HG03108 (cell line): ENCODE results near the gene DVL1.

Experiments used
- ATAC-seq: cut with Tn5 transposase; IDR thresholded peaks from one replicate; pipeline ENCODE4 v1.9.1; 2021; ENCODE audit warnings: moderate library complexity; ENCODE audit not compliant: unreplicated experiment

DVL1 gene

DNA sequence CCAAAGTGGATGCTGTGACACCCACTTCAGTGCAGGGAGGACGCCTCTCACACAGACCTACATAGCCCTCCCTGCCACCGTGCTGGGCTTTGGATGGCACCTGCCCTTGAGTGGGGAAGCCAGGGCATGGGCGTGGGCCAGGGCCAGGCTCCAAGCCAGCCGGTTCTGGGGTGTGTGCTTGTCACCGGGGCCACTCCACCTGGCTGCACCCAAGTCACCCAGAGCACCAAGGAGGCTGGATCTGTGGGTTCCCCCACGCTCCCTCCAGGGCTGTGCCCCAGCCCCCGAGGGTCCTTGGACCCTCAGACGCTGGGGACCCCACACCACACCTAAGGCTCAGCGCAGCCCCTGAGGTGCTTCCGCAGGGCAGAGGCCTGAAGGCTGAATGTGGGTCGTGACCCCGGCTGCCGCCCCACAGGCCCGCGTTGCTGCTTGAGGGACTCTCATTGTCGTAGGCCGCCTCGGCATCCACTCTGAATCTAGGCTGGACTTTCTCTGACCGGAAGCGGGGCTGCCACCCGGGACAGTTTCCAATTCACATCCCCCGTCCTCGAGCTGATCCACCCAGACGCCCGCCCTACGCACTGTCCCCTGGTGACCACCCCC is 7.7 kb upstream of the DVL1 start:
- no peak for ATAC-seq

DNA sequence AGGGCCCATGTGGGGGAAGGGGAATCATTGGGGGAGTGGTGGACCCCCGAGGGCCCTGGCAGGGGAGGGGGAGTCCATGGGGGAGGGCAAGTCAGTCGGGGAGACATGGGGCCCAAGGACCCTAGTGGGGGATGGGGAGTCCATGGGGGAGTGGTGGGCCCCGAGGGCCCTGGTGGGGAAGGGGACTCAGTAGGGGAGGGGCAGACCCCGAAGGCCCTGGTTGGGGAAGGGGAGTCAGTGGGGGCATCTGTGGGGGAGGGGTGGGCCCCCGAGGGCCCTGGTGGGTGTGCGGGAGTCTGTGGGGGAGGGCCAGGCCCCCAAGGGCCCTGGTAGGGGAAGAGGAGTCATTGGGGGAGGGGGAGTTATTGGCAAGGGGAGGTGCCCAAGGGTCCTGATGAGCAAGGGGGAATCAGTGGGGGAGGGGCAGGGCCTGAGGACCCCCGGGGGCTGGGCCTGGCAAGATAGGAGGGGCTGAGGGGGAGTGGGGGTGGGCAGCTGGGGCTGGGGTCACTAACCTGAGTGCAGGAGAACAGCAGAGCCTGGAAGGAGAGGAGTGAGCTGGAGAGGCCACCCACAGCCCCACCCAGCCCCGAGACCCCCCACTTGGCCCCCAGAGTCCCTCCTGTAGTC is 7.1 kb upstream of the DVL1 start:
- no peak for ATAC-seq

DNA sequence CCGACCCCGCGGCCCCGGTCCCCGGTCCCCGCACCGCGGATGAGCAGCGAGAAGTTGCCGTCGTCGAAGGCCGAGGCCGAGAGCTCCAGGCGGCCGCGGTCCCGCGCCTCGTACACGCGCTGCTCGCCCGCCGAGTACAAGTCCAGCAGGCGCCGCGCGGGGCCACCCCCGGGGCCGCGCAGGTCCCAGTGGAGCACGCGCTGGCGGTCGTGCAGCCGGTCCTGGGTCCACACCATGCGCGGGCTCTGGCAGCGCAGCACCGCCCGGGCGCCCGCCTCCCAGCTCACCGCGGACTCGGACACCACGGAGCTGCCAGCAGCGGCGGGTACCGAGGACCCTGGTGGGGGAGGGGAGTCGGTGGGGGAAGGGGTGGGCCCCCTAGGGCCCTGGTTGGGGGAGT is 6.2 kb upstream of the DVL1 start:
- ATAC-seq: no peak

DNA sequence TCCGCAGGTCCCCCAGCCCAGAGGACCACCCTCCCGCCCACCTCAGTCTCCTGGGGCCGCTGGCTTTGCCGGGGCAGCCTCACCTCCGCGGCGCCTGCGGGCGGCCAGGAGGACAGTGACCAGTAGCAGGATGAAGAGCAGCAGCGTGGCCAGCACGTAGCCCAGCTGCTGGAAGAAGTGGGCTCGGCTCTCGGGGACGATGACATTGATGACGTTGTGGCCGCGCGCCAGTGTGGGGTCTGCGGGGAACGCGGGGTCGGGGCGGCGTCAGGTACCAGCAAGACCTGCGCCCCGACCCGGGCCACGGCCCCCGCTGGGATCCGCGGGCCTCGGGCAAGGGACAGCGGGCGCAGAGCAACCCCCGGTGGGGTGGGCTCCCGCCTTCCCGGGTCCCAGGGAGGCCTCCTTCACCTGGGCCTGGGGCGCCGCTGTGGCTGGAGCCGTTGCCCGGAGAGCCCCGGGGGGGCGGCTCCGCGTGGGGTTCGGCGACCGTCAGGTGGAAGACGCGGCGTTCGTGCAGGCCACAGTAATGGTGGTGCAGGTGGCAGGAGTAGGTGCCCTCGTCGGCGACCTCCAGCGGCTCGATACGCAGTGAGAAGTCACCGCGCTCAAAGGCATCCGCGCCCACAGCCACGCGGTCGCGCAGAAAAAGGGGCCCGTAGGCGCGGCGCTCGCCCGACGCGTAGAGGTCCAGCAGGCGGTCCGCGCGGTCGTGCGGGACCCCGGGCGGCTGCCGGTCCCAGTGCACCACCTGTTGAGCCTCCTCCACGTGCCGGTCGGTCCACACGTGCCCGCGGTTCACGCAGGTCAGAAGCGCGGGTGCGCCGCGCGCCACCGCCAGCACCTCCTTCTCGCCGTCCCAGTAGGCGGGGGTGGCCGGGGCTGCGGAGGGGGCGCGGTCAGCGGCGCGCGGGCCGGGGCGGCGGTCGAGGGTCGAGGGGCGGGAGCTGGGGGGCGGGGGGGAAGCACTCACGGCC is 5.3 kb upstream of the DVL1 start:
- no peak for ATAC-seq

DNA sequence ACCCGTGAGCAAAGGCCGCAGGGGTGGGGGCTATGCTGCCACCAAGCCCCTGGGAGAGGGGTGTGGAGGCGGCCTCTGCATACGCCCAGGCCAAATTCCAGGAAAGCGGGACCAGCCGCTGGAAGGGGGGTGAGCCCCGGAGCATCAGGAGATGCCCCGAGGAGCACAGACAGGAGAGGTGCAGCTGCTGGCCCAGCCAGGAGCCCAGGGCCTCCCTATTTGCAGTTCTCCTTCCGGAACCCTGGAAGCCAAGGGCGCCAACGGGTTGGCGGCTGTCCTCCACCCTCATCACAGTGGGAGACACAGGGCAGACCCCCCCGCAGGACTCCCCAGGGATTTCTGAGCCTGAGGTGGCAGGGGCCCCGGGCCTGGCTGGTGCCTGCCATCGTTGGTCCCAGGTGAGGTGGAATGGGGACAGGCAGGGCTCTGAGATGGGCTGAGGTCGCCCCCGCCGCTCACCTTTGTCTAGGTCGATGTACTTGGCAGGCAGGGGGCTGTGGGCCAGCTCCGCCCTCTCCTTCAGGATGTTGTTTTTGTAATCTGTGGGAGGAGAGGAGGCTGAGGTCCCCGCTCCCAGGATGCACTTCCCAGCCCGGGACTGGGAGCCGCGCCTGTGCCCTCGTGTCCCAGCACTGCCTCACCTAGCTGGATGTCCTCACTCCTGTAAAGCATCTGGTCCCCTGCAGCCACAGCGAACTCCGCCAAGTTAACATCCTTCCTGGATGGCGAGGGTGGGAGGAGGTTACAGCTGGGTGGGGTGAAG is 4.4 kb upstream of the DVL1 start:
- no peak for ATAC-seq

DNA sequence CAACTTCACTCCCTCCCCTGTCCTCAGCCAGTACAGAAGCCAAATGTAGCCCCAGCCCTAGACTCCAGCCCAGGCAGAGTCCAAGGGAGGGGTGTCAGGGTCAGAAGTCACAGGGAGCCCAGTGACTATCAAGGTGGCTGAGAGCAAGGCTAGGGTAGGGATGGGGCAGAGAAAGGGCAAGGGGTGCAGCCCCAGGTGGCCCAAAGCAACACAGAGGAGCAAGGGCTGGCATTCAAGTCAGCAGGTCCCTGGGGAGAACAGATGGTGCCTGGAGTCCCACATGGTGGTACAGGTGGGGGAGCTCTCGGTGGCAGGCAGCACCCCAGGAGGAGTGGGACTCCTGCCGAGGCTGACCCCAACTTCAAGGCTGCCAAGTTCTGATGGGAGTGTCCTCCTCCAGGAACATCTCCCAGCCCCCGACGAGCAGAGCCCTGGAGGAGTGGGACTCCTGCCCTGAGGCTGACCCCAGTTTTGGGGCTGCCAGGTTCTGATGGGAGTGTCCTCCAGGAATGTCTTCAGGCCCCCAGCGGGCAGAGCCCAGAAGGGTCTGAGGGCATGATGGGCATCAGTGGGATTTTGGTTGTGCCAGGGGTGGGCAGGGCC is 3.7 kb upstream of the DVL1 start:
- no peak for ATAC-seq

DNA sequence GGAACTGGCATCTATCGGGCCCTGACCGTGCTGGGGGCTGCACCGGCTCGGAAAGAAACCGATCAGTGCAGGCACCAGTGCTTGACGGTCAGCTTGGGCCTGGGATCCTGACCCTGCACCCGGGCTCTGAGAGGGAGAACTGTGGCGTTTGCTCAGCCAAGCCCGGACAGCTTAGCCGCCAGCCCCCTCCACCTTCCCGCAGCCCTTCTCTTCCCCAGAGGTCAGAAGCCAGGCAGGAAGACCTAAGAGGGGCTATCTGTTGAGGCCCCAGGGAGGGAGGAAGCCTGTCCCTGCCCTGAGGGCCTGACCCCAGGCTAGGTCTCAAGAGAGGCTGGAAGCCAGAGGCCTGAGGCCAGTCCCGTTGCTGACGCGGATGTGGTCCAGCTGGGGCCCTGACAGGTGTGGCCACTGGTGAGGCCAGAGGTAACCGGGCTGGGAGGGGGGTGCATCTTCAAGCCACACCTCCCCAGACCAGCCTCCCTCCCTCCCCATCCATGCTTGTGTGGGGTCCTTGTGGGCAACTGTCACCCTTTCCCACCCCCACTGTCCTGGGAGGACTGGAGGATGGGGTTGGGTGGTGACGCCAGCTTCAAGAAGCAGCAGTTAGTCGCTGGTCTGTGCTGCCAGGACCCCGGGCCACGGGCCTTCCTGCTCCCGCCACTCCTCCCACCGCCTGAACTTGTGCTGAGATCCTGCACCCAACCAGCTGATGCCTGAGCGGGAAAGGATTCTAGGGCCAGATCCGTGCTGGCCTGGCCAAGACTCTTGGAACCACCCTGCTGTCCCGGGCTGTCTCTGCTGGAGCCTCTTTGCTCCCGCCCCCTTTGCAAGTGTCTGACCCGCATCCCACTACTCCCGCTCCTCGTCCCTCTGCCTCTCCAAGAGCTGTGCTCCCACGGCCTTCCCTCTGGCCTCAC is 2.6 kb upstream of the DVL1 start:
- no peak for ATAC-seq

DNA sequence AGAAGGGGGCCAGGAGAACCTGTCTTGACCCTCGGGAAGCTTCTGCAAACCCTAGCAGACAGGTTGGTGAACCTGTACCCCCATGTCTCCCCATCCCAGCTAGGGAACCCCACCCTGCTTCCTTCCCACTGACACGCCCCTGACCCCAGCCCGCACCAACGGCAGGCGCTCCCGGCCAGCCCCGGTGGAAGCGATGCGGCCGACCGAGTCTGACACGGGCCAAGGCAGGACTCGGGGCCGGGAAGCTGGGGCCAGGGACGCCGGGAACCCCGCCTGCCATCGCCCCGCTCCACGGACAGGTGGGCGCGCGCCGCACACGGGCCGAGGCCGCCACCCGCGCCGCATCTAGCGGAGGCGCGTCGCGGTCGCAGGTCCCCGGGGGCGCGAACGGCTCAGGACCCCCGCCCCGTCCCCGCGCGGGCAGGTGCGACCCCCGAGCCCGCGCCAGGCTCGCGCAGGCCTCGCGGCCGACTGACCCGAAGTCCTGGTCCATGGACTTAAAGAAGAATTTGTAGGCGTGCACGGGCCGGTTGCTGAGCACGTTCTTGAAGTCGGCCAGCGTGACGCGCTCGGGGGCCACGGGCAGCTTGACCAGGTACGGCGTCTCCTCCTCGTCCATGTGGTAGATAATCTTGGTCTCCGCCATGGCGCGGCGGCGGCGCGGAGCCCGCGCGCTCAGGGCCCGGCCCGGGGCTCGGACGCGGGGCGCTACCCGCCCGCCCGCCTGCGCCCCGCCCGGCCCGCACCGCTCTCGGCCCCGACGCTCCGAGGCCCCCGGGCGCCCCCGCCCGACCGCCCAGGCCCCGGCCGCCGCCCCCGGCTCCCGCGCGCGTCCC is 580 bp downstream of the DVL1 start:
- ATAC-seq: peak; percentile 25

DNA sequence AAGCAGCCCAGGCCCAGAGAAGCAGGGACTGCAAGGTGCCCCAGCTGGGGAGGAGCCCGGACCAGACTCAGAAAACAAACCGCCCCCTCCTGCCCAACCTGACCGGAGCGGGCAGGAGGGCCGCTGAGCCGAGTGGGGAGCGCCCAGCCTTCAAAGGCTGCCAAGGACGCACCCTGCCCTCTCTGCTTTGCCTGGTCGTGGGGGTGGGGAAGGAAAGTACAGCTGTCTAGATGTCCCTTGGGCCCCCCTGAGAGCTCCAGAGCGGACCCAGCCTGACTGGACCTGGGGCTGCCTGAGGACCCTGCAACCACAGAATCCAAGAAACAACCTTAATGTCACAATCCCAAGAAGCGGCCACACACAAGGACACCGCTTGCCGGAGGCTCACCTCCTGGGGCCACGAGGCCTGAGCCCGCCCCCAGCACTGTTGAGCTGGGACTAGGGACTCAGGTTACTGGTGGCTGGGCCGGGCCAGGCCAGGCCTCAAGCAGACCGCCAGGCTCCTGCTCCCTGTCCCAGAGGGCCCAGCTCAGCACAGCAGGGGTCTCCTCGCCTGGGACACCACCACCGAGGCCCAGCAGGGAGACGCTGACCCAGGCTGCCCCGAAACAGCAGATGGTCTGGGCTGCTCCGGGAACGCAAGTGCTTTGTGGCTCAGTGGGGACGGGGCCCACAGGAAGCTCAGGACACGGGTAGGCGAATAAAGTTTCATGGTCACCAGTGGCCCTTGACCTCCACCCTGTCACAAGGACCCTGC is 1.4 kb downstream of the DVL1 start:
- no peak for ATAC-seq

DNA sequence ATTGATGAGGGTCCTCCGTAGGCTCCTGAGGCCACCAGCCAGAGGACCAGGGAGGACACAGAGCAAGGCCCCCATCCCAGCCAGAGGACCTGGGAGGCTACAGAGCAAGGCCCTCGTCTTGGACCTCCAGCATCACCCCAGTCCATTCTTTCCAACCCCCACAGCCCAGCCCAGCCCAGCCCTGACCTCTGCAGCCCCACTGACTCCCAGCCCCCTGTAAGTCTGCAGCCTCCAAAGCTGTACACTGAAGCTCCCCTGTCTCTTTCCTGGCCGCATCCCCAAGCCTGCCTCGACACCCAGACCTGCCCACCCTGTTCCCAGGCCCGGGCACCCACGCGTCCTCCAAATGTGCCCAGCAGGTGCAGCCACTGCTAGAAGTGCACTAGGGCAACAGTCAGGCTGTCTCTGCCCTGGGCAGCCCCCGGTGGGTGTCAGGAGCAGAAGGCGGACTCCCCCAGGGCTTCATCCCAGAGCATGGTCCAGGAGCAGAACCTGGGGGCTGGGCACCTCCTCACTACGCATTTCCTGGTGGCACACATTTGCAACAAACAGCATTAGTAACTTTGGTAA is 2.1 kb downstream of the DVL1 start:
- no peak for ATAC-seq

DNA sequence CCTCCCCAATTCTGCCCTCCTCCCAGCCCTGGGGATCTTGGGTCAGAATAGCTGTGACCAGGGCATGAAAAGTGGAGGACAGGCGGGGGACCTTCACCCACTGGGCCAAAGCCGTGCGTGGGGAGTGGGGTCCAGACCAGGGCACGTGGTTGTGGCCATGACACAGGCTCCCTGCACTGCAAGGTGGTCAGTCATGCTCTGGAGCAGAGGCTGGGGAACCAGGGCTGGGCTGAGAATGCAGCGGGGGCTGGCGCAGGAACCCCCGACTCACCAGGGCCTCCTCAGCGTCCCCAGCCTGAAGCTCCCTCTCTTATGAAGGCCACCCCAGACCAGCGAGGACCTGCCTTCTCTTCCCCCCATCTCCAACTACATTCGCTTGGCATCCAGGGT is 2.7 kb downstream of the DVL1 start:
- ATAC-seq: no peak

DNA sequence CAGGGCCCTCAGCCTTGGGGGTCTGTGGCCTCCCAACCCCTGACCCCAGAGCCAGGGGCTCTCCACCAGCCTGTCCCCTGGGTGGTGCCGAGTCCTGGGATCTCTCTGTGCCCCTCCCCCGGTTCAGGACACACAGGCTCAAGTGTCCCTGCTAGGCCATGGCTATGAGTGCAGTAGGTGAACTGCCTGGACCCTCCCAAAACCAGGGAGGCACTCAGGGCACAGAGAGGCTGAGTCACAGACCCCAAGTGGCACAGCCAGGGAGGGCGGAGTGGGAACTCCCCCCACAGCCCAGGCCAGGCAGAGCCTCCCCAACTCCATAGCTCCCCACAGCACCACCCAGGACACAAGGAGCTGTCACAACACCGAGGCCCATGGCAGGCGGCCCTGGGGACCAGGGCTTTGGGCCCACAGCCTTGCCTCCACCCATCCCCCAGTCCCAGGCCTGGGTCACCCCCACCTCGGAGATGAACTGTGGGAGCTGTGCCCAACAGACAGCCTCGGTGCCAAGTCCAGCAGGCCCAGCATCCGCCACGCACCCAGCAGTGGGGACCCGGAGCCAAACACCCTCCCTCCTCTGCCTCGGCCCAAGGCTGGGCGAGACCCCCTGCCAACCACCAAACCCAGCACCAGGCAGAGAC is 3.2 kb downstream of the DVL1 start:
- no peak for ATAC-seq

DNA sequence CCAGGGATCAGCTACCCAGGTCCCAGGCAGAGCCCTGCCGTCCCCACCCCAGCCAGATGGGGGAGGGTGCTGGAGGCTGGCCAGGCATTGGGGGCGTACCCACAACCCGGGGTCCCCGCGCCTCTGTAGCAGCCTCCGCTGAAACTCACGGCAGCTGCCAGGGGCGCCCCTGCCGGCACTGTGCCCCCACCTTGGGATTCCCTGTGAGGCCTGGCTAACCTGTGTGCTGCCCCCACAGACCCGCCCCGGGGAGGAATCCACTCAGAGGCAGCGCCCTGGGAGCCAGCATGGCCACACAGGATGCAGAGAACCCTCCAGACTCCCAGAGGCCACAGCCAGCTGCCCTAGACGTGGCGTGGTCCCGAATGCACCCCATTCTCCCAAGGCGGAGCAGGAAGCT is 3.8 kb downstream of the DVL1 start:
- ATAC-seq: no peak

DNA sequence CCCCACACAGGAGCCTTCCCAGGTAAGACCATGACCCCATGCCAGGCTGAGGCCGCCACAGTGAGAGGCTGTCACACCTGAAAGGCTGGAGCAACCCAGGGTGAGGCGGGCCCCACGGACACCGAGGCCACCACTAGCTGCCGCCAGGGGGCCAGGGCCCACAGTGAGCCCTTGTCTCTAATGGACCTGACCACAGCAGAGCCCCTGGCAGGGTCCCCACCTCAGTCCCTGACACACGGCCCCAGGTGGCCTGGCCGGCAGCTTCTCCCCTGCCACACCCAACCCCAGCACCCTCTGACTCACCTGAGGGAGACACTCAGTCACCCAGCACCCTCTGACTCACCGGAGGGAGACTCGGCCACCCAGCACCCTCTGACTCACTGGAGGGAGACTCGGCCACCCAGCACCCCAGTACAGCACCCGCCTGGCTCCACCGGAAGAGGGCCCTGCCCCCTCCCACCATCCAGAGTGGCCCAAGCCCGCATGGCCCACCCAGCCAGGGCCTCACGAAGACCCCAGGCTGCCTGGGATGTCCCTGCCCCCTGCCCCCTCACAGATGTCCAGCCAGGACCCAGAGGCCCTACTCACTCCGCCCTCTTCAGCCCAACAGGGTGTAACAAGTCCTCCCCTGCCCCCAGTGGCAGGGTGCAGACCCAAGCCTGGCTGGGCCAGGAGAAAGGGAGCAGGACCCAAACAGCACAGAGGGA is 4.4 kb downstream of the DVL1 start:
- no peak for ATAC-seq

DNA sequence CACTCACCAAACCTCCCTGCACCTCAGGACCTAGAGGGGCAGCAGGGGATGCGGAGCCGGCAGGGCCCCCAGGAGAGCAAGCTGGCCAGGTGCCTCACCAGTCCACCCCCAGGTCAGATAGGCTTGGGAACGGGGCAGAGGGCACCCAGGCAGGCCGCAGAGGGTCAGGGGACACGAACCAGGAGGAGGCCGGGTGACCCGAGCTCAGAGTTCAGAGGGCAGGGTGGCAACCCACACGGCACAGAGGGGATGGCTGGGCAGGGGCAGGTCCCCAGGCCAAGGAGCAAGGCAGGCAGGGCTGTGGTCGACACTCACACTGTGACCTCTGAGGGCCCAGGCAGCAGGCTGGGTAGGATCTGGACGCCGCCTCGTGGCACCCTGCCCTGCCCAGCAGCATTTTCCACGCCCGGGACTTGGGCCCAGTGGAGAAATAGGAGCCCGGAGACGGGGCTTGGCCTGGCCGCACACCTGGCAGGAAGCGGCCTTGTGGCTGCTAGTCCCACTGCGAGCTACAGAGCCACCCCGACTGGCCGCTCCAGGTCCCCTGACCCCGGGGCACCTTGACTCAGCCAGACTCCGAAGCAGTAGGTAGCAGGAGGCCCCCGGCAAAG is 5.3 kb downstream of the DVL1 start:
- no peak for ATAC-seq

DNA sequence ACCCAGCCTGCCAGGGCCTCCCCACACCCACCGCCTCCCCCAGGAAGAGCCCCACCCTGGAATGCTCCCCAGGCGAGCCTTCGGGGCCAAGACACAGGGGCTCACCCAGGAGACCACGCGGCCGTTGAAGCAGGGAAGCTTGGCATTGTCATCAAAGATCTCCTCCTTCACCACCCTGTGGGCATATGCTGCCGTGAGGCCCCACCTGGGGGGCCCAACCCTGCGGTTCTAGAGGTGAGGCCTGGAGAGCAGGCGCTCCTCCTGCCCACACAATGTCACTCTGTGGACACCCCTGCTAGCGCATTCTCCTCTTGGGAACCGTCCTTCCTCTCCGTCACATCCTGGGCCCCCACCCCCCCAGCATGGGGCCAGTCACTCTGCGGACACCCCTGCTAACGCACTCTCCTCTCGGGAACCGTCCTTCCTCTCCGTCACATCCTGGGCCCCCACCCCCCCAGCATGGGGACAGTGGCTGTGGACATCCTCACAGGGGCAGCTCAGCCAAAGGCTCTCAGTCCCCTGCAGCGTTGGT is 6.6 kb downstream of the DVL1 start:
- ATAC-seq: no peak
